Effector CD8-positive, alpha-beta T cell (primary cell): Measurements from ENCODE around the gene PRKACB.
A peak's percentile ranks its signal among the peaks of the same experiment; 100 is the strongest.
"Not testable (repeated sequence)": the region's sequence is repeated elsewhere in the genome, so short reads cannot be mapped to it uniquely, and the experiment has no call there.

Experiments
- DNase-seq: peaks from one replicate; lab custom pipeline; 2025; lab: John Stamatoyannopoulos, UW
- total RNA-seq, 4 experiments: gene quantifications; one replicate each; lab custom pipeline; 2026; lab: John Stamatoyannopoulos, UW

The PRKACB gene
- 232 to 336 (median 258) reads per million in 4 experiments for total RNA-seq

GRCh38 chr1:84143796-84144565 lies at the start of gene PRKACB:
Gene PRKACB, plus strand, starts transcription at chr1:84144271. Its CDS starts 91 bp downstream, at chr1:84144362.
- DNase-seq = no peak

GRCh38 chr1:84095308-84095707 lies 48.8 kb upstream of the PRKACB start:
- no peak for DNase-seq

GRCh38 chr1:84096176-84096575 lies 47.9 kb upstream of the PRKACB start:
- DNase-seq = no peak

- no peak for DNase-seq
These were observed 42.9 kb upstream of the PRKACB start for GRCh38 chr1:84101204-84101603.

- DNase-seq = no peak
These were observed 40.7 kb upstream of the PRKACB start for GRCh38 chr1:84103197-84103992.

- DNase-seq = not testable (repeated sequence)
These were observed 36.5 kb upstream of the PRKACB start for GRCh38 chr1:84107538-84107937.

- no peak for DNase-seq
These were observed 36.1 kb upstream of the PRKACB start for GRCh38 chr1:84107955-84108354.

GRCh38 chr1:84108900-84109578 lies 35.0 kb upstream of the PRKACB start:
- no peak for DNase-seq

GRCh38 chr1:84110629-84111028 lies 33.4 kb upstream of the PRKACB start:
- no peak for DNase-seq

GRCh38 chr1:84116558-84116957 lies 27.5 kb upstream of the PRKACB start:
- no peak for DNase-seq

- no peak for DNase-seq
These were observed 26.2 kb upstream of the PRKACB start for GRCh38 chr1:84117868-84118267.

GRCh38 chr1:84121360-84121759 lies 22.7 kb upstream of the PRKACB start:
- no peak for DNase-seq

GRCh38 chr1:84122780-84123382 lies 21.2 kb upstream of the PRKACB start:
- DNase-seq = peak; percentile 20

- no peak for DNase-seq
These were observed 10.6 kb upstream of the PRKACB start for GRCh38 chr1:84133479-84133878.

GRCh38 chr1:84135341-84135740 lies 8.7 kb upstream of the PRKACB start:
- no peak for DNase-seq

GRCh38 chr1:84141182-84142003 lies 2.7 kb upstream of the PRKACB start:
- no peak for DNase-seq

GRCh38 chr1:84145068-84145467 lies 997 bp downstream of the PRKACB start:
- no peak for DNase-seq

- no peak for DNase-seq
These were observed 2.5 kb downstream of the PRKACB start for GRCh38 chr1:84146411-84147032.

GRCh38 chr1:84148758-84149157 lies 4.7 kb downstream of the PRKACB start:
- DNase-seq = no peak

GRCh38 chr1:84152649-84153056 lies 8.6 kb downstream of the PRKACB start:
- no peak for DNase-seq

- DNase-seq = no peak
These were observed 11.4 kb downstream of the PRKACB start for GRCh38 chr1:84155517-84155916.
